HG02571 (cell line): ENCODE data around the gene GMDS.

ENCODE experiments used
- ATAC-seq: cut with Tn5 transposase; IDR thresholded peaks from one replicate; pipeline ENCODE4 v1.9.1; 2021; ENCODE audit warnings: mild to moderate bottlenecking, moderate library complexity; ENCODE audit not compliant: unreplicated experiment

GMDS gene

GRCh38 chr6:1910621-1911407, 334.6 kb downstream of the GMDS start:
- ATAC-seq, result no peak

DNA sequence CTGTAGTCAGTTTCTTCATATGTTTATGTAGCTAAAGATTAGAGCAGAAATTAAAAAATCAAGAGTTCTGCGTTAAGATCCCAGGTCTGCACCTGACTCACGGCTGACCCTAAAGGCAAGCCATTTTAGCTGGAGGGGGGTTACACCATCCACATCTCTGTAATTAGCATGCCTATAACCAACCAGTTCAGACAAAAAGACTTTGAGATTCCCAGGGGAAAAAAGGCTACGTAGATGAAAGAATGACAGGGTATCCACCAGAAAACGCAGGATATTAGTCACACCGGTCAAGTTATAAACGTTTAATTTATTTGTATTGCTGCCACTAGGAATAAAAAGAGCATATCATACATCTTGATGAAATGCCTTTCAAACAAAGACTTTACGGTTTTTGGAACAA, 336.6 kb downstream of the GMDS start:
- no peak for ATAC-seq

DNA sequence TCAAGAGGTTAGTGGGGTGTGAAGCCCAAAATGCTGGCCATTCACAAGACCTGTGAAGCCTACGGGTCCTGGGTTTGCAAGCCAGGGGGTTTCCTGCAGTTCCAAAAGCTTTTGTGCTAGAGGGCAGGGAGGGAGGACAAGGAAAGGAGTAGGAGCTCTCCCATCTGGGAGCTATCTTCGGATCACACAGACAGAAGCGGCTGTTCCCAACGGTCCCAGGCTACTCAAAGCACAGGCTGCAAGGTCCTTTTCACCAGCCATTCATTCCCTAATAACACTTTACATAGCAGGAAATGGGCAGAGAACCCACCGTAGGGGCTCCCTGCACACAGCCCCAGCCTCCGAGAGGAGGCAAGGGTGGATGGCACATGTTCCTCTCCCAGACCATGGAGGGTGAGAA, 338.8 kb downstream of the GMDS start:
- ATAC-seq, result no peak

DNA sequence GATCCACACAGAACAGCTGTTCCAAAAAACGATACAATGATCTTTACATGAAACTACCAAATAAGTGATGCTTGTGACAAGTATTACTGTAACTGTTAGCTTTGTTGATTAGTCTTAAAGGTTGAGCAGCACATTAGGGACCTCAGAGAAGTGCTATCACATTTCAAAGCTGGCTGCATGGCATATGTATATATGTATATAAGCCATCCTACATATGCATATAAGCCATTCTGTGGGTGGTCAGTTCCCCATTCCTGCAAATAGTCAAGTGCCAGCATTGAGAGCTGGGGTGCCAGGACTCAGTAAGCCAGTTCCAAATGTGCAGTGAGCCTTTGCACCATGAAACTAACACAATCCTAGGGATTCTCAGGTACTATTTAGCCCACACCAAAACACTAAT, 339.4 kb downstream of the GMDS start:
- ATAC-seq, result no peak

- ATAC-seq, result no peak
Measured at GRCh38 chr6:1904898-1905297, 340.5 kb downstream of the GMDS start.

GRCh38 chr6:1904466-1904799, 341.0 kb downstream of the GMDS start:
- ATAC-seq, result no peak

- ATAC-seq, result no peak
Measured at GRCh38 chr6:1903780-1904465, 341.5 kb downstream of the GMDS start.

DNA sequence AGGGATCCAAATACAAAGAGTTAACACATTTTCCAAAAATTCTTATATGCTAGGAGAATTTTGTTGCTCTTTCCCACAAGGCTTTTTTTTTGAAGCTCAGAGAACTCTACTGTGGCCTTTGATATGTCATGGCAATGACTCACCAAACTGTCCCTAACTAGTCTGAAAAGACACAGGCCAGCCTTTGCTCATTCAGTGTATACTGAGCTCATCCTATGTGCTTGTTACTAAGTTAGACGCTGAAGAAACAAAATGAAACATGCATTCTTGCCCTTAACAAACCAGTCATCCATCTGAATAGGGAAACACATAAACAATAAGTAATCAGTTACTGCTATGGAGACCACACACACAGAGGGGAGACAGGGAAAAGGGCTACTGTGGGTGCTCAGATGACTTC, 343.8 kb downstream of the GMDS start:
- ATAC-seq, result no peak

- ATAC-seq, result no peak
Measured at GRCh38 chr6:1896897-1897296, 348.5 kb downstream of the GMDS start.

DNA sequence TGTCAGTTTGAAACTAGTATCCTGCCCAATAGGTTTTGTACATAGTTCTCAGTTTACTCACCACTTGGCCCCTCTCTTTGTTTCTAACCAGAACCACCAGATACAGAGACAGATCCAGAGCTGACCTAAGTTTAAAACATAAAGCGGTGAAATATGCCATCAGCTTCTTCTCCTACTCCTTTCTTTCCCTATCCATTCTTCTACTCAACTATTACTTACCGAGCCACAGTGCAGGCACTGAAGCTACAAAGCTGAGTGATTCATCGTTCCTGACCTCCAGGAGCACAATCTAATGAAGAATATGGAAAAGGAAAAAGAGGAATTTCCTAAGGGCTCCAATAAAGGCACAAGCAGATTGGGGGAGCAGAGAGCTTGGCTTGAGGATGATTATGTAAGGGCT, 349.7 kb downstream of the GMDS start:
- no peak for ATAC-seq

GRCh38 chr6:1894954-1895353, 350.5 kb downstream of the GMDS start:
- ATAC-seq, result no peak

GRCh38 chr6:1893470-1894130, 351.8 kb downstream of the GMDS start:
- no peak for ATAC-seq

- ATAC-seq, result no peak
Measured at GRCh38 chr6:1892716-1893115, 352.7 kb downstream of the GMDS start.

DNA sequence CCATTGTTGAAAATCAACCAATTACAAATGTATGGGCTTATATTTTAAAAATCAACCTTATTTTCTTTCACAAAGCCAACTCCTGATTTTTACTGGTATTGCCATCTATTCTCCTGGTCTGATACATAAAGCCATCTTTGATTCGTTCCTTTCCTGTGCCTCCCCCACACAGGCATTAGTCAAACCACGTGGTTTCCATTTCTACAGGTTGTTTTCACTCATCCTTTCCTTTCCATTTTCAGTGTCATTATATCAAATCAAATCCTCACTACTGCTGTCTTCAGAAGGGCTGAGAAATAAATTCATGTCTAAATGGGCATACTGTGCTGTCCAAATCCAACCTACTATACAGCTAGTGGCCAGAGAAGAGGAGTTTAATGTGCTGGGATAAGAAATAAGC, 354.4 kb downstream of the GMDS start:
- no peak for ATAC-seq

- ATAC-seq, result no peak
Measured at GRCh38 chr6:1890071-1890470, 355.3 kb downstream of the GMDS start.

- no peak for ATAC-seq
Measured at GRCh38 chr6:1885576-1886011, 359.8 kb downstream of the GMDS start.

GRCh38 chr6:1884313-1884712, 361.1 kb downstream of the GMDS start:
- ATAC-seq, result no peak

DNA sequence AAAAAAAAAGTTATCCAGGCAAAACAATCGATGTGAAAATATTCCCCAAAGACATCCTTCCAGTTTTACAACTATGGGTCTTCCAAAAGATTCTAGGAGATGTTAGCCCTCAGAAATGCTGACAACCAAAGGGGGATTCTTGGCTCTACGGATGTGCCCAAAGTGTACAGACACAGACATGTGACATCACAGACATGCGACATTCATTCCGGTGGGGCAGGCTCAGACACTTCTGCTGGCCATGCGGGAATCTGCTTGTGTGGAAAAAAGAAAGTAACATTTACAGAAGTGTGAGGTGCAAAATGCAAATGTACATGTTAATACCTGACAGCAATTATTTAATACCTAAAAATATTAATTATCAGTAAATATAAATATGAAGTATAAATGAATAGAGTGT, 367.1 kb downstream of the GMDS start:
- no peak for ATAC-seq

DNA sequence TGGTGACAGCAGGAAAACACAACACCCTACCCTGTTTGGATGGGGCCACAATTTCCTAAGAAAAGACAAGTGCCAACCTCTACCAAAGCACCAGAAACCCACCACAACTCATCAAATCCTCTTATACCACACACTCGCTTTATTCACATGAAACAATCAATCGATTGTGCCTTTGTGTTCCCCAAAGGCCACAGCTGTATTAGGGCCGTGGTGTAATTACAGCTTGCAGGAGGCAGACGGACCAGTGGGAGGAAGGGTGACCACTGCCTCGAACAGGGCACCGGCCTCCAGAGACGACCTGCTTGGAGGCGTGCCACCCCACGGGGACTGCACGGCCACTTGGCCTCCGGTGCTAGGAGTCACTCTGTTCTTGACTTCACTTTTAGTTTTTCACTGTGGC, 371.6 kb downstream of the GMDS start:
- ATAC-seq, result no peak

- no peak for ATAC-seq
Measured at GRCh38 chr6:1872649-1873131, 372.7 kb downstream of the GMDS start.

DNA sequence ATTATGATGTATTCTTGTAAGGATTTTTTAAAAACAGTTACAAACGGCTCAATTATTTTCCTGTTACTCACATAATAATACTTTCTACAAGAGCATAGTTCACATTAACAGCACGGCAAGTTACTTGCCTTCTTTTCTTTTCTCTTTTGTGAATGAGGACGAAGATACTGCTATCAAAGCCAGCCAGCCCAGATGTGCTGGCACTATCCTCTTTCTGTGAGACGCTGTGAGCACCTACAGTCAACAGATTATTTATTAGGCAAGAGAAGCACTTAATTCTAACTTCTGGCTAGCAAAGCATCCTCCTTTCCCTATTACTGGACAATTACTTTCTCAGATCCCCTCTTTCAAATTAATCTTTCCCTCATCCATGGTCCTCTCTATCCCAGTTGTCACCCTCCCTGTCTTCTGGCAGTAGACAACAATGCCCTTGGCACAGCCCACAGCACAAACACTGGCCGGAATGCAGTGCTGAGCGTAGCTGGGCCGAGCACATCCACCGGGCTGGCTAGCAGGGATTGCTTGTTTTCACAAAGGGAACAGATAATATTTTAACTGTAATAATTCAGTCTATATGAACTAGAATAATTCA, 373.6 kb downstream of the GMDS start:
- no peak for ATAC-seq

- no peak for ATAC-seq
Measured at GRCh38 chr6:1870932-1871331, 374.5 kb downstream of the GMDS start.
